Activated T-cell treated with anti-CD3 and anti-CD28 coated beads, Interleukin-2, amount 50 U/mL, for 72 hours (primary cell): Measurements from ENCODE around the gene UBXN2A. TPM values are rescaled to one million over a fixed set of nuclear protein-coding genes. Genes with fewer than 3 reads are reported as not detected.

Experiments used
- ATAC-seq, 2 donors: fragments of 150-1000 bp; cut with Tn5 transposase; replicated peaks in 1 of 2; 2 replicates each; pipeline ENCODE4 v1.10.0; 2021; ENCODE audit warnings: moderate library complexity in 2 of 2, mild to moderate bottlenecking in 1 of 2
- DNase-seq, 2 donors: peaks; one replicate each; pipeline ENCODE4 v3.0.0; 2021 to 2022; ENCODE audit warnings: mixed read lengths in 1 of 2
- H3K27ac Mint-ChIP-seq: one replicate; pipeline ENCODE4 v1.8.0; 2022; ENCODE audit warnings: mild to moderate bottlenecking, moderate library complexity, mixed read lengths
- H3K27me3 Mint-ChIP-seq: one replicate; pipeline ENCODE4 v1.8.0; 2022; ENCODE audit warnings: low read depth, mixed read lengths
- H3K36me3 Mint-ChIP-seq, 2 donors: one replicate each; pipeline ENCODE4 v1.8.0; 2022; ENCODE audit warnings: mixed read lengths in 2 of 2, mild to moderate bottlenecking in 1 of 2; ENCODE audit not compliant: insufficient read depth in 2 of 2
- H3K4me1 Mint-ChIP-seq: one replicate; pipeline ENCODE4 v1.8.0; 2022; ENCODE audit warnings: low read depth, mixed read lengths
- H3K4me3 Mint-ChIP-seq, 2 donors: one replicate each; pipeline ENCODE4 v1.8.0; 2022; ENCODE audit warnings: mild to moderate bottlenecking in 2 of 2, mixed read lengths in 2 of 2, moderate library complexity in 2 of 2
- H3K9me3 Mint-ChIP-seq, 2 donors: one replicate each; pipeline ENCODE4 v1.8.0; 2022; ENCODE audit warnings: mixed read lengths in 2 of 2
- total RNA-seq, 2 donors: library from RNA; stranded (reverse); gene quantifications; one replicate each; pipeline ENCODE4 v1.2.3, GENCODE V29; 2022

The UBXN2A gene
- 10 to 100 TPM; 14.3 to 16.4 TPM for total RNA-seq

DNA sequence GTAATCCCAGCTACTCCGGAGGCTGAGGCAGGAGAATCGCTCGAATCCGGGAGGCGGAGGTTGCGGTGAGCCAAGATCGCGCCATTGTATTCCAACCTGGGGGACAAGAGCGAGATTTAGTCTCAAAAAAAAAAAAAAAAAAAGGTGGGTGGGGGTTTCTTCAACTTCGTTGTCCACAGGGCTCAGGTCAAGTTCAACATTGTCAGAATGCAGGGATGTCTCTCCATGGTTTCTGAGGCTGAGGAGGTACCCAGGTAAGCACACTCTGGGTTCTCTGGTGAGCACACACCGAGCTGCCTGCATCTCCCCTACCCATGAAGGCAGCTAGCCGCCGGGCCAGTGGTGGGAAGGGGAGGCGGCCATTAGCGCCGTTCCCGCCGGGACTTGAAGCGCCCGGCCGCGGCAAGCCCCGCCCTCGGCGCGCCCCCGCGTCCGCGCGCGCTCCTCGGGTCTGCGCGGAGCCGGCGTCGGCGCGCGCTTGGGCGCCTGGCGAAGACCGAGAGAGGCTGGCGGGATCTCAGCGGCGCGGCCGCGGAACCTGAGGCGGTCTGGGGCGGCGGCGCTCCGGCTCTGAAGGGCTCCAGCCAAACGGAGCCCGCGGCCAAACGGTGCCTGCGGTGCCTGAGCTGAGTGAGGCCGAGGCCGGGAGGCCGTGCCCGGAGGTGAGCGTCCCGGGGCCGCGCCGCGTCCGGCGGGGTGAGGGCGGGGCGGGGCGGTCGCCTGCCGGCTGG is at the start of gene UBXN2A:
Gene UBXN2A (plus strand): TSS at position 477 of the 731 bp plus-strand sequence. CDS start 17,852 bp downstream, outside the sequence.
- Mint-ChIP-seq H3K36me3 (peaks cover 2 to 4% of the 10 kb centered on the region in 2 donors), H3K27ac (peak within 1 kb of the TSS; percentile 92), H3K27me3 (peaks cover 11% of the 10 kb centered on the region), H3K9me3 (no peaks in the 10 kb centered on the region), H3K4me1 (peaks cover 37% of the 10 kb centered on the region), H3K4me3 (peak within 1 kb of the TSS; percentile 86 to 99)
- DNase-seq (peak; percentile 77 to 86), ATAC-seq (peak; percentile 88 to 91)

DNA sequence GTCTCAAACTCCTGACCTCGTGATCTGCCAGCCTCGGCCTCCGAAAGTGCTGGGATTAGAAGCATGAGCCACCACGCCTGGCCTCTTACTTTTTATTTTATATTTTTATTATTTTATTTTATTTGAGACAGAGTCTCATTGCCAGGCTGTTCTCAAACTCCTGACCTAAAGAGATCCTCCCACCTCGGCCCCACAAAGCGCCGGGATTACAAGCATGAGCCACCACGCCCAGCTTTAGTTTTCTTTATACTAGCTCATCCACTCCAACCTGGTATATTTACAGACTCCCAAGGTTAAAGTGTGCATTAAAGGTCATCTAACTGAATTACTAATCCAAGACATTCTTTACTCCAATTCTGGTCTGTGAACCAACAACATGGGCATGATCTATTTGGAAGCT is 40.1 kb upstream of the UBXN2A start:
- ATAC-seq (no peak), DNase-seq (no peak)
- peaks cover 29% of the 10 kb centered on the region for H3K4me1 Mint-ChIP-seq
- H3K27ac Mint-ChIP-seq: no peak overlapping the region
- H3K27me3 Mint-ChIP-seq: no peaks in the 10 kb centered on the region
- no peaks in the 10 kb centered on the region for H3K36me3 Mint-ChIP-seq
- no peak overlapping the region for H3K4me3 Mint-ChIP-seq
- no peaks in the 10 kb centered on the region for H3K9me3 Mint-ChIP-seq

GRCh38 chr2:23900541-23901322 is 39.5 kb upstream of the UBXN2A start:
- Mint-ChIP-seq H3K27ac (no peak overlapping the region), H3K4me3 (no peak overlapping the region), H3K27me3 (no peaks in the 10 kb centered on the region), H3K4me1 (peaks cover 29% of the 10 kb centered on the region), H3K36me3 (no peaks in the 10 kb centered on the region), H3K9me3 (no peaks in the 10 kb centered on the region)
- peak in 1 of 2 donors; percentile 35 for ATAC-seq
- no peak for DNase-seq

GRCh38 chr2:23901966-23902846 is 38.1 kb upstream of the UBXN2A start:
- Mint-ChIP-seq H3K27me3 (no peaks in the 10 kb centered on the region), H3K4me3 (no peak overlapping the region), H3K4me1 (peaks cover 23% of the 10 kb centered on the region), H3K9me3 (no peaks in the 10 kb centered on the region), H3K27ac (no peak overlapping the region), H3K36me3 (no peaks in the 10 kb centered on the region)
- DNase-seq (no peak), ATAC-seq (no peak)

DNA sequence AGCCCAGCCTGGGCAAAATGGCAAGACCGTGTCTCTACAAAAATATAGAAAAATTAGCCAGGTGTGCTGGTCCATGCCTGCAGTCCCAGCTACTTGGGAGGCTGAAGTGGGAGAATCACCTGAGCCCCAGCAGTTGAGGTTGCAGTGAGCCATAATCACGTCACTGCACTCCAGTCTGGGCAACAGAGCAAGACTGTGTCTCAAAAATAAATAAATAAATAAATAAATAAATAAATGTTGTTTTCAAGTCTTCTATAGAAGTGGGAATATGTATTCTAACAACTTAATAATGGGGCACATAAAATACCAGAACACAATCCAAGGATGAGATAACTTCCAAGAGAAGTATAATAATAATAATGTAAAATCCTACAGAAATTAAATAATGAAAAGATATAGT is 37.2 kb upstream of the UBXN2A start:
- Mint-ChIP-seq H3K4me3 (no peak overlapping the region), H3K27ac (no peak overlapping the region), H3K4me1 (peaks cover 23% of the 10 kb centered on the region), H3K36me3 (peaks cover 0 to 1% of the 10 kb centered on the region in 2 donors), H3K9me3 (no peaks in the 10 kb centered on the region), H3K27me3 (no peaks in the 10 kb centered on the region)
- ATAC-seq (no peak), DNase-seq (no peak)

DNA sequence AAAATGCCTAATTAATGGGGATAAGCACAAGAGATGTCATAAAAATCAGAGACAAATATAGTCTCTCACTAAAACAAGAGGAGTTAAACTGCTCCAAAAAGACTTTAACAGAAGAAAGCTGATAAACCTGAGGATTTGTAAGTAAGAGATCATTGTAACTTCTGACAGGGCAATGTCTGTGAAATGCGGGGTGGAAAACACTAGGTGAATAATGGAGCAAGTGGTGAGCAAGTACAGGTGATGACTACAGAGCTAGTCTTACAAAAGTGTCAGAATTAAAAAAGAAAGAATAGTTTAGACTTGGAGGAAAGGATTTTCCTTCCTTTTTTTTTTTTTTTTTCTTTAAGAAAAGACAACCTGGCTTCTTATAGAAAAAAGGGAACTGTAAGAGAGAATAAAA is 36.0 kb upstream of the UBXN2A start:
- Mint-ChIP-seq H3K4me1 (peaks cover 23% of the 10 kb centered on the region), H3K9me3 (no peaks in the 10 kb centered on the region), H3K27ac (no peak overlapping the region), H3K27me3 (no peaks in the 10 kb centered on the region), H3K4me3 (no peak overlapping the region), H3K36me3 (peaks cover 0 to 1% of the 10 kb centered on the region in 2 donors)
- ATAC-seq (no peak), DNase-seq (no peak)

GRCh38 chr2:23904692-23905091 is 35.6 kb upstream of the UBXN2A start:
- ATAC-seq: no peak
- DNase-seq: no peak
- Mint-ChIP-seq H3K27me3 (no peaks in the 10 kb centered on the region), H3K27ac (no peak overlapping the region), H3K9me3 (no peaks in the 10 kb centered on the region), H3K4me1 (peaks cover 23% of the 10 kb centered on the region), H3K4me3 (no peak overlapping the region), H3K36me3 (peaks cover 0 to 1% of the 10 kb centered on the region in 2 donors)

DNA sequence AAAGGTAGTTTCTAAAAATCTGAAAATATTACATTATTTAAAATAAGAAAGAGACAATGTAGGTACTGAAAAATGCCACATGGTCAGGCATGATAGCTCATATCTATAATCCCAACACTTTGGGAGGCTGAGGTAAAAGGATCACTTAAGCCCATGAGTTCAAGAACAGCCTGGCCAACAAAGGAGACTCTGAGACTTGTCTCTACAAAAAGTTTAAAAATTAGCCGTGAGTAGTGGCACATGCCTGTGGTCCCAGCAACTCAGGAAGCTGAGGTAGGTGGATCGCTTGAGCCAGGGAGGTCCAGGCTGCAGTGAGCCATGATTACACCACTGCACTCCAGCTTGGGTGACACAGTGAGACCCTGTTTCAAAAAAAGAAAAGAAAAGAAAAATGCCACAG is 35.1 kb upstream of the UBXN2A start:
- no peaks in the 10 kb centered on the region for H3K27me3 Mint-ChIP-seq
- H3K27ac Mint-ChIP-seq: no peak overlapping the region
- ATAC-seq: no peak
- H3K36me3 Mint-ChIP-seq: peaks cover 0 to 1% of the 10 kb centered on the region in 2 donors
- no peak overlapping the region for H3K4me3 Mint-ChIP-seq
- peaks cover 23% of the 10 kb centered on the region for H3K4me1 Mint-ChIP-seq
- H3K9me3 Mint-ChIP-seq: no peaks in the 10 kb centered on the region
- DNase-seq: no peak

DNA sequence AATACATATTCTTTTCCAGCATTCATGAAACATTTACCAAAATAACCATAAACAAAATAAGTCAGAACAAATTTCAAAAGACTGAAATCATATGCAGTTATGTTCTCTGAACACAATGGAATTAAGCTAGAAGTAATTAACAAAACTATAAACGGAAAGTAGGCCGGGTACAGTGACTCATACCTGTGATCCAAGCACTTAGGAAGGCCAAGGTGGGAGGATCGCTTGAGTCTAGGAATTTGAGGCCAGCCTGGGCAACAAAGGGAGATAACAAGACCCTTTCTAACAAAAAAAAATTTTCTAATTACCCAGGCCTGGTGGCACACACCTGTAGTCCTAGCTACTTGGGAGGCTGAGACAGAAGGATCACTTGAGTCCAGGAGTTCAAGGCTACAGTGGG is 28.2 kb upstream of the UBXN2A start:
- Mint-ChIP-seq H3K36me3 (peaks cover 0 to 3% of the 10 kb centered on the region in 2 donors), H3K9me3 (no peaks in the 10 kb centered on the region), H3K27ac (no peak overlapping the region), H3K4me3 (no peak overlapping the region), H3K27me3 (no peaks in the 10 kb centered on the region), H3K4me1 (peaks cover 36% of the 10 kb centered on the region)
- no peak for ATAC-seq
- DNase-seq: no peak

- Mint-ChIP-seq H3K36me3 (peaks cover 0 to 2% of the 10 kb centered on the region in 2 donors), H3K4me3 (no peak overlapping the region), H3K9me3 (no peaks in the 10 kb centered on the region), H3K27me3 (no peaks in the 10 kb centered on the region), H3K4me1 (peaks cover 50% of the 10 kb centered on the region), H3K27ac (no peak overlapping the region)
- no peak for DNase-seq
- no peak for ATAC-seq
These were observed 24.9 kb upstream of the UBXN2A start for GRCh38 chr2:23915327-23915726.

GRCh38 chr2:23916727-23917405 is 23.4 kb upstream of the UBXN2A start:
- Mint-ChIP-seq H3K27me3 (no peaks in the 10 kb centered on the region), H3K4me1 (peaks cover 52% of the 10 kb centered on the region), H3K36me3 (no peaks in the 10 kb centered on the region), H3K4me3 (peak overlapping the region; percentile 34 to 42), H3K9me3 (no peaks in the 10 kb centered on the region), H3K27ac (peak overlapping the region; percentile 41)
- no peak for DNase-seq
- peak; percentile 36 to 53 for ATAC-seq

- Mint-ChIP-seq H3K27ac (peak overlapping the region; percentile 92), H3K36me3 (no peaks in the 10 kb centered on the region), H3K27me3 (no peaks in the 10 kb centered on the region), H3K4me1 (peaks cover 55% of the 10 kb centered on the region), H3K9me3 (no peaks in the 10 kb centered on the region), H3K4me3 (no peak overlapping the region)
- ATAC-seq (no peak), DNase-seq (no peak)
These were observed 21.3 kb upstream of the UBXN2A start for GRCh38 chr2:23918837-23919489.
